GM23338 (cell line): ENCODE data around the gene MUCL3. TPM values are rescaled to one million over a fixed set of nuclear protein-coding genes. Genes with fewer than 3 reads are reported as not detected.

Source experiments
- ATAC-seq: fragments of 200-7000 bp; cut with Tn5 transposase; 3 replicates; pipeline ENCODE4 v1.9.1; 2020
- DNase-seq: peaks from one replicate; pipeline ENCODE4 v3.0.0-alpha.2; 2015; ENCODE audit warnings: low spot score
- H2AFZ ChIP-seq: fragments of 200-600 bp; sonication (generic); 2 replicates; pipeline ENCODE4 v1.8.0; 2016; ENCODE audit warnings: antibody characterized with exemption, mild to moderate bottlenecking, moderate library complexity
- H3F3A ChIP-seq: fragments of 200-600 bp; sonication (generic); replicated peaks from 2 replicates; pipeline ENCODE4 v1.8.0; 2017; ENCODE audit warnings: antibody characterized with exemption, mixed run types, low read depth
- H3K27ac ChIP-seq: fragments of 200-600 bp; sonication (generic); 2 replicates; pipeline ENCODE4 v1.6.1; 2016; ENCODE audit warnings: low read depth
- H3K27me3 ChIP-seq: fragments of 200-600 bp; sonication (generic); 2 replicates; pipeline ENCODE4 v1.8.0; 2016; ENCODE audit warnings: mild to moderate bottlenecking, mixed run types, moderate library complexity; ENCODE audit not compliant: insufficient read depth
- H3K36me3 ChIP-seq: fragments of 200-600 bp; sonication (generic); 2 replicates; pipeline ENCODE4 v1.8.0; 2016; ENCODE audit warnings: mild to moderate bottlenecking; ENCODE audit not compliant: insufficient read depth
- H3K4me1 ChIP-seq: fragments of 200-600 bp; sonication (generic); 2 replicates; pipeline ENCODE4 v1.8.0; 2016; ENCODE audit warnings: mild to moderate bottlenecking, moderate library complexity; ENCODE audit not compliant: insufficient read depth
- H3K4me2 ChIP-seq: fragments of 200-600 bp; sonication (generic); 2 replicates; pipeline ENCODE4 v1.7.1; 2017; ENCODE audit warnings: mixed run types
- H3K4me3 ChIP-seq: fragments of 200-600 bp; sonication (generic); 2 replicates; pipeline ENCODE4 v1.6.1; 2016; ENCODE audit warnings: mixed run types
- H3K79me2 ChIP-seq: fragments of 200-600 bp; sonication (generic); replicated peaks from 2 replicates; pipeline ENCODE4 v1.8.0; 2017; ENCODE audit warnings: mild to moderate bottlenecking; ENCODE audit not compliant: insufficient read depth
- H3K9me2 ChIP-seq: fragments of 200-600 bp; sonication (generic); 2 replicates; pipeline ENCODE4 v1.8.0; 2017; ENCODE audit not compliant: insufficient read depth
- H4K20me1 ChIP-seq: fragments of 200-600 bp; sonication (generic); replicated peaks from 2 replicates; pipeline ENCODE4 v1.8.0; 2017; ENCODE audit warnings: mild to moderate bottlenecking; ENCODE audit not compliant: insufficient read depth
- H3K27ac Mint-ChIP-seq: 2 replicates; pipeline ENCODE4 v1.8.0; 2020; ENCODE audit warnings: inconsistent platforms, mild to moderate bottlenecking, moderate library complexity, mixed read lengths
- H3K27me3 Mint-ChIP-seq: 3 replicates; pipeline ENCODE4 v1.8.0; 2022; ENCODE audit warnings: low read depth, mild to moderate bottlenecking, moderate library complexity, mixed read lengths, inconsistent platforms; ENCODE audit not compliant: insufficient read depth, poor library complexity
- H3K36me3 Mint-ChIP-seq: 3 replicates; pipeline ENCODE4 v1.8.0; 2021; ENCODE audit warnings: low read depth, mild to moderate bottlenecking, inconsistent platforms, moderate library complexity, mixed read lengths
- H3K4me1 Mint-ChIP-seq: 3 replicates; pipeline ENCODE4 v1.8.0; 2020; ENCODE audit warnings: mild to moderate bottlenecking, inconsistent platforms, mixed read lengths
- H3K4me3 Mint-ChIP-seq: 3 replicates; pipeline ENCODE4 v1.8.0; 2021; ENCODE audit warnings: moderate library complexity, mild to moderate bottlenecking, inconsistent platforms, mixed read lengths
- H3K9me3 Mint-ChIP-seq: 3 replicates; pipeline ENCODE4 v1.8.0; 2020; ENCODE audit warnings: moderate library complexity, mild to moderate bottlenecking, inconsistent platforms, mixed read lengths
- CREB1 ChIP-seq: fragments of 250-450 bp; sonication (Bioruptor Pico); IDR thresholded peaks from 2 replicates; pipeline ENCODE4 v1.5.0; 2020; ENCODE audit warnings: low read depth, mild to moderate bottlenecking, moderate library complexity
- EZH2 ChIP-seq: fragments of 200-600 bp; sonication (generic); IDR thresholded peaks from one replicate; pipeline ENCODE4 v1.8.0; 2017; ENCODE audit warnings: antibody characterized with exemption, mild to moderate bottlenecking, low read depth; ENCODE audit not compliant: unreplicated experiment
- EZH2phosphoT487 ChIP-seq: fragments of 200-600 bp; sonication (generic); IDR thresholded peaks from one replicate; pipeline ENCODE4 v1.8.1; 2018; ENCODE audit warnings: antibody characterized with exemption; ENCODE audit not compliant: unreplicated experiment
- JUNB ChIP-seq: IDR thresholded peaks from one replicate; pipeline ENCODE4 v1.6.1; 2016; ENCODE audit warnings: antibody characterized with exemption; ENCODE audit not compliant: unreplicated experiment
- NANOG ChIP-seq: IDR thresholded peaks from 2 replicates; pipeline ENCODE4 v1.6.1; 2016; ENCODE audit warnings: antibody characterized with exemption, borderline replicate concordance
- POLR2AphosphoS5 ChIP-seq: IDR thresholded peaks from 2 replicates; pipeline ENCODE4 v1.6.1; 2016; ENCODE audit warnings: antibody characterized with exemption, low read depth
- STAT1 ChIP-seq: IDR thresholded peaks from one replicate; pipeline ENCODE4 v1.6.1; 2016; ENCODE audit warnings: antibody characterized with exemption; ENCODE audit not compliant: unreplicated experiment
- ZNF114 ChIP-seq: fragments of 250-450 bp; sonication (Bioruptor Pico); IDR thresholded peaks from 2 replicates; pipeline ENCODE4 v1.5.0; 2020; ENCODE audit warnings: mild to moderate bottlenecking, moderate library complexity
- ZNF331 ChIP-seq: fragments of 250-450 bp; sonication (Bioruptor Pico); IDR thresholded peaks from 2 replicates; pipeline ENCODE4 v1.5.0; 2020; ENCODE audit warnings: low read depth, mild to moderate bottlenecking, moderate library complexity
- polyA plus RNA-seq: library from polyadenylated mRNA; unstranded; fragments of >200 nt; fragmentation: Nextera tagmentation; extraction: Ambion mirVana; gene quantifications from 2 replicates; pipeline ENCODE4 v1.2.1, GENCODE V29; 2016
- total RNA-seq: library from RNA; depleted of rRNA; stranded (reverse); fragments of >200 nt; shearing (Covaris generic); gene quantifications from 2 replicates; pipeline ENCODE4 v1.2.3, GENCODE V29; 2014
- TF ChIP-seq, protein P1 (sequence below): IDR thresholded peaks from one replicate; pipeline ENCODE4 v1.6.1; 2018; ENCODE audit warnings: antibody characterized with exemption; ENCODE audit not compliant: unreplicated experiment
- TF ChIP-seq, protein P2 (sequence below): fragments of 250-450 bp; sonication (Bioruptor Pico); IDR thresholded peaks from 2 replicates; pipeline ENCODE4 v1.5.0; 2020; ENCODE audit warnings: mild to moderate bottlenecking, moderate library complexity
- TF ChIP-seq, protein P3 (sequence below): IDR thresholded peaks from 2 replicates; pipeline ENCODE4 v1.6.1; 2016; ENCODE audit warnings: antibody characterized with exemption
- TF ChIP-seq, protein P4 (sequence below), 2 experiments: fragments of 200-600 bp in 1 of 2; sonication (generic) in 1 of 2; conservative IDR thresholded peaks; 2 replicates each; pipeline versions ENCODE4 v1.5.1 to v1.6.1; 2016 to 2017; ENCODE audit warnings: antibody characterized with exemption in 2 of 2, low read depth in 2 of 2, mild to moderate bottlenecking in 2 of 2, moderate library complexity in 1 of 2

MUCL3 gene
- total and polyA plus RNA-seq, 2 experiments from 2014 or later, result 0.32 TPM; not detected in 1

DNA sequence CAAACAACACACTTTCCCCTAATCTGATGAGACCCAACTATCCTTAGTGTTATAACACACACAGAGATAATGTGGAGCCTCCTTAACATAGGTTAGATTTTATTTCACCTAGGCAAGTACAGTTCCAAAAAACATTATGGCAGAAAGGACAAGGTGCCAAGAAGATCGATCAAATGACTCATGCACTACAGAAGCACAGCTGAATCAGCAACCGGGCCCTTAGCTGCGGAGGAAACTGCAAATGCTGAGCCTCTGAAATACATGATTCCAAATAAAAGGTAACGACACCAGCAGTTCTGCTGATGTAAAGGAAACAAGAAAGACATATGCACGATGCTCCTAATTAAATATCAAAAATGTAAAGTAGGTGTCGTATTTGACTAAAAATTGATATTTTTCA is 22.9 kb downstream of the MUCL3 start:
- Histone ChIP-seq H3K36me3 (no peaks in the 10 kb centered on the region), H3K4me3 (no peak overlapping the region), H3F3A (no peaks in the 10 kb centered on the region), H3K9me2 (0 out of 2 replicates have a peak, but pooled peaks cover 11% of the 10 kb centered on the region), H2AFZ (no peak overlapping the region), H3K27me3 (no peaks in the 10 kb centered on the region), H3K4me1 (no peaks in the 10 kb centered on the region), H3K27ac (no peak overlapping the region), H3K4me2 (no peak overlapping the region), H3K79me2 (no peaks in the 10 kb centered on the region), H4K20me1 (no peaks in the 10 kb centered on the region)
- DNase-seq (no peak), ATAC-seq (no peak)
- peaks cover 1% of the 10 kb centered on the region for H3K27me3 Mint-ChIP-seq
- H3K4me1 Mint-ChIP-seq, result no peaks in the 10 kb centered on the region; the same call in 2 of the 3 replicates
- H3K27ac Mint-ChIP-seq, result no peak overlapping the region
- H3K36me3 Mint-ChIP-seq, result no peaks in the 10 kb centered on the region; the same call in 2 of the 3 replicates
- TF ChIP-seq, protein P1, sequence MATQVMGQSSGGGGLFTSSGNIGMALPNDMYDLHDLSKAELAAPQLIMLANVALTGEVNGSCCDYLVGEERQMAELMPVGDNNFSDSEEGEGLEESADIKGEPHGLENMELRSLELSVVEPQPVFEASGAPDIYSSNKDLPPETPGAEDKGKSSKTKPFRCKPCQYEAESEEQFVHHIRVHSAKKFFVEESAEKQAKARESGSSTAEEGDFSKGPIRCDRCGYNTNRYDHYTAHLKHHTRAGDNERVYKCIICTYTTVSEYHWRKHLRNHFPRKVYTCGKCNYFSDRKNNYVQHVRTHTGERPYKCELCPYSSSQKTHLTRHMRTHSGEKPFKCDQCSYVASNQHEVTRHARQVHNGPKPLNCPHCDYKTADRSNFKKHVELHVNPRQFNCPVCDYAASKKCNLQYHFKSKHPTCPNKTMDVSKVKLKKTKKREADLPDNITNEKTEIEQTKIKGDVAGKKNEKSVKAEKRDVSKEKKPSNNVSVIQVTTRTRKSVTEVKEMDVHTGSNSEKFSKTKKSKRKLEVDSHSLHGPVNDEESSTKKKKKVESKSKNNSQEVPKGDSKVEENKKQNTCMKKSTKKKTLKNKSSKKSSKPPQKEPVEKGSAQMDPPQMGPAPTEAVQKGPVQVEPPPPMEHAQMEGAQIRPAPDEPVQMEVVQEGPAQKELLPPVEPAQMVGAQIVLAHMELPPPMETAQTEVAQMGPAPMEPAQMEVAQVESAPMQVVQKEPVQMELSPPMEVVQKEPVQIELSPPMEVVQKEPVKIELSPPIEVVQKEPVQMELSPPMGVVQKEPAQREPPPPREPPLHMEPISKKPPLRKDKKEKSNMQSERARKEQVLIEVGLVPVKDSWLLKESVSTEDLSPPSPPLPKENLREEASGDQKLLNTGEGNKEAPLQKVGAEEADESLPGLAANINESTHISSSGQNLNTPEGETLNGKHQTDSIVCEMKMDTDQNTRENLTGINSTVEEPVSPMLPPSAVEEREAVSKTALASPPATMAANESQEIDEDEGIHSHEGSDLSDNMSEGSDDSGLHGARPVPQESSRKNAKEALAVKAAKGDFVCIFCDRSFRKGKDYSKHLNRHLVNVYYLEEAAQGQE, result no peak
- no peak for TF ChIP-seq JUNB
- TF ChIP-seq, protein P2, sequence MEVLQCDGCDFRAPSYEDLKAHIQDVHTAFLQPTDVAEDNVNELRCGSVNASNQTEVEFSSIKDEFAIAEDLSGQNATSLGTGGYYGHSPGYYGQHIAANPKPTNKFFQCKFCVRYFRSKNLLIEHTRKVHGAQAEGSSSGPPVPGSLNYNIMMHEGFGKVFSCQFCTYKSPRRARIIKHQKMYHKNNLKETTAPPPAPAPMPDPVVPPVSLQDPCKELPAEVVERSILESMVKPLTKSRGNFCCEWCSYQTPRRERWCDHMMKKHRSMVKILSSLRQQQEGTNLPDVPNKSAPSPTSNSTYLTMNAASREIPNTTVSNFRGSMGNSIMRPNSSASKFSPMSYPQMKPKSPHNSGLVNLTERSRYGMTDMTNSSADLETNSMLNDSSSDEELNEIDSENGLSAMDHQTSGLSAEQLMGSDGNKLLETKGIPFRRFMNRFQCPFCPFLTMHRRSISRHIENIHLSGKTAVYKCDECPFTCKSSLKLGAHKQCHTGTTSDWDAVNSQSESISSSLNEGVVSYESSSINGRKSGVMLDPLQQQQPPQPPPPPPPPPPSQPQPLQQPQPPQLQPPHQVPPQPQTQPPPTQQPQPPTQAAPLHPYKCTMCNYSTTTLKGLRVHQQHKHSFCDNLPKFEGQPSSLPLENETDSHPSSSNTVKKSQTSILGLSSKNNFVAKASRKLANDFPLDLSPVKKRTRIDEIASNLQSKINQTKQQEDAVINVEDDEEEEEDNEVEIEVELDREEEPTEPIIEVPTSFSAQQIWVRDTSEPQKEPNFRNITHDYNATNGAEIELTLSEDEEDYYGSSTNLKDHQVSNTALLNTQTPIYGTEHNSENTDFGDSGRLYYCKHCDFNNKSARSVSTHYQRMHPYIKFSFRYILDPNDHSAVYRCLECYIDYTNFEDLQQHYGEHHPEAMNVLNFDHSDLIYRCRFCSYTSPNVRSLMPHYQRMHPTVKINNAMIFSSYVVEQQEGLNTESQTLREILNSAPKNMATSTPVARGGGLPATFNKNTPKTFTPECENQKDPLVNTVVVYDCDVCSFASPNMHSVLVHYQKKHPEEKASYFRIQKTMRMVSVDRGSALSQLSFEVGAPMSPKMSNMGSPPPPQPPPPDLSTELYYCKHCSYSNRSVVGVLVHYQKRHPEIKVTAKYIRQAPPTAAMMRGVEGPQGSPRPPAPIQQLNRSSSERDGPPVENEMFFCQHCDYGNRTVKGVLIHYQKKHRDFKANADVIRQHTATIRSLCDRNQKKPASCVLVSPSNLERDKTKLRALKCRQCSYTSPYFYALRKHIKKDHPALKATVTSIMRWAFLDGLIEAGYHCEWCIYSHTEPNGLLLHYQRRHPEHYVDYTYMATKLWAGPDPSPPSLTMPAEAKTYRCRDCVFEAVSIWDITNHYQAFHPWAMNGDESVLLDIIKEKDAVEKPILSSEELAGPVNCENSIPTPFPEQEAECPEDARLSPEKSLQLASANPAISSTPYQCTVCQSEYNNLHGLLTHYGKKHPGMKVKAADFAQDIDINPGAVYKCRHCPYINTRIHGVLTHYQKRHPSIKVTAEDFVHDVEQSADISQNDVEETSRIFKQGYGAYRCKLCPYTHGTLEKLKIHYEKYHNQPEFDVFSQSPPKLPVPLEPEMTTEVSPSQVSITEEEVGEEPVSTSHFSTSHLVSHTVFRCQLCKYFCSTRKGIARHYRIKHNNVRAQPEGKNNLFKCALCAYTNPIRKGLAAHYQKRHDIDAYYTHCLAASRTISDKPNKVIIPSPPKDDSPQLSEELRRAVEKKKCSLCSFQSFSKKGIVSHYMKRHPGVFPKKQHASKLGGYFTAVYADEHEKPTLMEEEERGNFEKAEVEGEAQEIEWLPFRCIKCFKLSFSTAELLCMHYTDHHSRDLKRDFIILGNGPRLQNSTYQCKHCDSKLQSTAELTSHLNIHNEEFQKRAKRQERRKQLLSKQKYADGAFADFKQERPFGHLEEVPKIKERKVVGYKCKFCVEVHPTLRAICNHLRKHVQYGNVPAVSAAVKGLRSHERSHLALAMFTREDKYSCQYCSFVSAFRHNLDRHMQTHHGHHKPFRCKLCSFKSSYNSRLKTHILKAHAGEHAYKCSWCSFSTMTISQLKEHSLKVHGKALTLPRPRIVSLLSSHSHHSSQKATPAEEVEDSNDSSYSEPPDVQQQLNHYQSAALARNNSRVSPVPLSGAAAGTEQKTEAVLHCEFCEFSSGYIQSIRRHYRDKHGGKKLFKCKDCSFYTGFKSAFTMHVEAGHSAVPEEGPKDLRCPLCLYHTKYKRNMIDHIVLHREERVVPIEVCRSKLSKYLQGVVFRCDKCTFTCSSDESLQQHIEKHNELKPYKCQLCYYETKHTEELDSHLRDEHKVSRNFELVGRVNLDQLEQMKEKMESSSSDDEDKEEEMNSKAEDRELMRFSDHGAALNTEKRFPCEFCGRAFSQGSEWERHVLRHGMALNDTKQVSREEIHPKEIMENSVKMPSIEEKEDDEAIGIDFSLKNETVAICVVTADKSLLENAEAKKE (CRISPR knock-in tag), result no peak
- TF ChIP-seq EZH2, result no peak
- TF ChIP-seq, protein P3, sequence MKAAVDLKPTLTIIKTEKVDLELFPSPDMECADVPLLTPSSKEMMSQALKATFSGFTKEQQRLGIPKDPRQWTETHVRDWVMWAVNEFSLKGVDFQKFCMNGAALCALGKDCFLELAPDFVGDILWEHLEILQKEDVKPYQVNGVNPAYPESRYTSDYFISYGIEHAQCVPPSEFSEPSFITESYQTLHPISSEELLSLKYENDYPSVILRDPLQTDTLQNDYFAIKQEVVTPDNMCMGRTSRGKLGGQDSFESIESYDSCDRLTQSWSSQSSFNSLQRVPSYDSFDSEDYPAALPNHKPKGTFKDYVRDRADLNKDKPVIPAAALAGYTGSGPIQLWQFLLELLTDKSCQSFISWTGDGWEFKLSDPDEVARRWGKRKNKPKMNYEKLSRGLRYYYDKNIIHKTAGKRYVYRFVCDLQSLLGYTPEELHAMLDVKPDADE, result no peak
- no peak for TF ChIP-seq NANOG
- TF ChIP-seq POLR2AphosphoS5, result no peak
- TF ChIP-seq, protein P4, sequence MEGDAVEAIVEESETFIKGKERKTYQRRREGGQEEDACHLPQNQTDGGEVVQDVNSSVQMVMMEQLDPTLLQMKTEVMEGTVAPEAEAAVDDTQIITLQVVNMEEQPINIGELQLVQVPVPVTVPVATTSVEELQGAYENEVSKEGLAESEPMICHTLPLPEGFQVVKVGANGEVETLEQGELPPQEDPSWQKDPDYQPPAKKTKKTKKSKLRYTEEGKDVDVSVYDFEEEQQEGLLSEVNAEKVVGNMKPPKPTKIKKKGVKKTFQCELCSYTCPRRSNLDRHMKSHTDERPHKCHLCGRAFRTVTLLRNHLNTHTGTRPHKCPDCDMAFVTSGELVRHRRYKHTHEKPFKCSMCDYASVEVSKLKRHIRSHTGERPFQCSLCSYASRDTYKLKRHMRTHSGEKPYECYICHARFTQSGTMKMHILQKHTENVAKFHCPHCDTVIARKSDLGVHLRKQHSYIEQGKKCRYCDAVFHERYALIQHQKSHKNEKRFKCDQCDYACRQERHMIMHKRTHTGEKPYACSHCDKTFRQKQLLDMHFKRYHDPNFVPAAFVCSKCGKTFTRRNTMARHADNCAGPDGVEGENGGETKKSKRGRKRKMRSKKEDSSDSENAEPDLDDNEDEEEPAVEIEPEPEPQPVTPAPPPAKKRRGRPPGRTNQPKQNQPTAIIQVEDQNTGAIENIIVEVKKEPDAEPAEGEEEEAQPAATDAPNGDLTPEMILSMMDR (conservative IDR thresholded peaks at IDR 0.05; ENCODE audit: low read depth in 2 of 2), result no peak
- TF ChIP-seq CREB1 (CRISPR knock-in tag), result no peak
- no peak for TF ChIP-seq EZH2phosphoT487
- no peak for TF ChIP-seq STAT1
- TF ChIP-seq ZNF331, result no peak
- TF ChIP-seq ZNF114, result no peak
- H3K9me3 Mint-ChIP-seq, result peaks cover 7% of the 10 kb centered on the region
- H3K4me3 Mint-ChIP-seq, result no peak overlapping the region
